Measurements from ENCODE around the gene ULK4. TPM values are rescaled to one million over a fixed set of nuclear protein-coding genes. Genes with fewer than 3 reads are reported as not detected.
"Not testable (repeated sequence)": the region's sequence is repeated elsewhere in the genome, so short reads cannot be mapped to it uniquely, and the experiment has no call there.

ULK4 gene
- polyA plus RNA-seq, 4 donors = 1.1 to 2.8 (median 1.8) TPM

DNA sequence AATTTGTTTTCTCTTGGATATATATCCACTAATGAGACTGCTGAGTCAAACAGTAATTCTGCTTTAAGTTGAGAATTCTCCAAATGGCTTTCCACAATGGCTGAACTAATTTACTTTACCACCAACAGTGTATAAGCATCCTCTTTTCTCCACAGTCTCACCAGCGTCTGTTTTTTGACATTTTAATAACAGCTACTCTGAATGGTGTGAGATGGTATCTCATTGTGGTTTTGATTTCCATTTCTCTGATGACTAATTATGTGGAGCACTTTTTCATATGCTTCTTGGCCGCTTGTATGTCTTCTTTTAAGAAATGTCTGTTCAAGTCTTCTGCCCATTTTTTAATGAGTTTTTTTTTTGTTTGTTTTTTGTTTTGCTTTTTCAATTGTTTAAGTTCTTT, 556.4 kb downstream of the ULK4 start:
- no peak for FAIRE-seq
- H3K9me3 ChIP-seq (ENCODE audit: control insufficient read depth in 2 of 2, insufficient read depth in 1 of 2, low read depth in 1 of 2, low read length in 1 of 2) = no peaks in the 10 kb centered on the region

GRCh38 chr3:41404582-41404981, 557.3 kb downstream of the ULK4 start:
- H3K4me1 ChIP-seq (ENCODE audit: control insufficient read depth in 3 of 3, insufficient read depth in 2 of 3, low read depth in 1 of 3, low read length in 2 of 3) = no peaks in the 10 kb centered on the region
- no peak overlapping the region for H3K27ac ChIP-seq (ENCODE audit: low read depth in 1 of 3, low read length in 2 of 3)
- FAIRE-seq = no peak
- no peak for DNase-seq
- no peak overlapping the region for H3K4me3 ChIP-seq (ENCODE audit: low read depth in 1 of 3, low read length in 3 of 3)
- no peaks in the 10 kb centered on the region for H3K9me3 ChIP-seq (ENCODE audit: control insufficient read depth in 2 of 2, insufficient read depth in 1 of 2, low read depth in 1 of 2, low read length in 1 of 2)
- no peaks in the 10 kb centered on the region for H3K36me3 ChIP-seq (ENCODE audit: control insufficient read depth in 3 of 3, insufficient read depth in 2 of 3, low read depth in 1 of 3, low read length in 3 of 3)
- no peaks in the 10 kb centered on the region for H3K27me3 ChIP-seq (ENCODE audit: control insufficient read depth in 3 of 3, insufficient read depth in 3 of 3, low read length in 3 of 3)
- WGBS, 3 donors = 93 to 100% (median 100%) methylated on average over 1 of the region's 1 CpG

More for the DNA sequence above, 556.4 kb downstream of the ULK4 start:
- no peaks in the 10 kb centered on the region for H3K4me1 ChIP-seq (ENCODE audit: control insufficient read depth in 3 of 3, insufficient read depth in 2 of 3, low read depth in 1 of 3, low read length in 2 of 3)
- no peaks in the 10 kb centered on the region for H3K36me3 ChIP-seq (ENCODE audit: control insufficient read depth in 3 of 3, insufficient read depth in 2 of 3, low read depth in 1 of 3, low read length in 3 of 3)
- no peak overlapping the region for H3K27ac ChIP-seq (ENCODE audit: low read depth in 1 of 3, low read length in 2 of 3)
- DNase-seq = no peak
- no peak overlapping the region for H3K4me3 ChIP-seq (ENCODE audit: low read depth in 1 of 3, low read length in 3 of 3)
- H3K27me3 ChIP-seq (ENCODE audit: control insufficient read depth in 3 of 3, insufficient read depth in 3 of 3, low read length in 3 of 3) = no peaks in the 10 kb centered on the region
- 70 to 87% (median 71%) methylated on average over 2 of the region's 2 CpGs for WGBS, 3 donors

GRCh38 chr3:41394896-41395295, 567.0 kb downstream of the ULK4 start:
- no peak for FAIRE-seq
- Histone ChIP-seq H3K27me3 (ENCODE audit: control insufficient read depth in 3 of 3, insufficient read depth in 3 of 3, low read length in 3 of 3) (no peaks in the 10 kb centered on the region), H3K9me3 (ENCODE audit: control insufficient read depth in 2 of 2, insufficient read depth in 1 of 2, low read depth in 1 of 2, low read length in 1 of 2) (no peaks in the 10 kb centered on the region), H3K36me3 (ENCODE audit: control insufficient read depth in 3 of 3, insufficient read depth in 2 of 3, low read depth in 1 of 3, low read length in 3 of 3) (no peaks in the 10 kb centered on the region), H3K4me1 (ENCODE audit: control insufficient read depth in 3 of 3, insufficient read depth in 2 of 3, low read depth in 1 of 3, low read length in 2 of 3) (no peaks in the 10 kb centered on the region), H3K27ac (ENCODE audit: low read depth in 1 of 3, low read length in 2 of 3) (no peak overlapping the region), H3K4me3 (ENCODE audit: low read depth in 1 of 3, low read length in 3 of 3) (no peak overlapping the region)
- DNase-seq = no peak
- 79 to 84% (median 83%) methylated on average over 1 of the region's 1 CpG for WGBS, 3 donors

DNA sequence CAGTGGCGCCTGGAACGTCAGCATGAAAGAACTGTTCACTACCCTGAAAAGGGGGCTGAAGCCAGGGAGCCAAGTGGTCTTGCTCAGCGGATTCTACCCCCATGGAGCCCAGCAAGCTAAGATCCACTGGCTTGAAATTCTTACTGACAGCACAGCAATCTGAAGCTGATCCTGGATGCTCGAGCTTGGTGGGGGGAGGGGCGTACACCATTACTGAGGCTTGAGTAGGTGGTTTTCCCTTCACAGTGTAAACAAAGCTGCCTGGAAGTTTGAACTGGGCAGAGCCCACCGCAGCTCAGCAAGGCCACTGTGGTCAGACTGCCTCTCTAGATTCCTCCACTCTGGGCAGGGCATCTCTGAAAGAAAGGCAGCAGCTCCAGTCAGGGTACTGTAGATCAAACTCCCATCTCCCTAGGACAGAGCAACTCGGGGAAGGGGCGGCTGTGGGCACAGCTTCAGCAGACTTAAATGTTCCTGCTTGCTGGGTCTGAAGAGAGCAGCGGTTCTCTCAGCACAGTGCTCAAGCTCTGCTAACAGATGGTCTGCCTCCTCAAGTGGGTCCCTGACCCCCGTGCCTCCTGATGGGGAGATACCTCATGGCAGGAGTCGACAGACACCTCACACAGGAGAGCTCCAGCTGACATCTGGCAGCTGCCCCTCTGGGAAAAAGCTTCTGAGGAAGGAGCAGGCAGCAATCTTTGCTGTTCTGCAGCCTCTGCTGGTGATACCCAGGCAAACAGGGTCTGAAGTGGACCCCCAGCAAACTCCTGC, 591.0 kb downstream of the ULK4 start:
- not testable (repeated sequence) for H3K9me3 ChIP-seq (ENCODE audit: control insufficient read depth in 2 of 2, insufficient read depth in 1 of 2, low read depth in 1 of 2, low read length in 1 of 2); H3K4me3 ChIP-seq (ENCODE audit: low read depth in 1 of 3, low read length in 3 of 3); FAIRE-seq; H3K4me1 ChIP-seq (ENCODE audit: control insufficient read depth in 3 of 3, insufficient read depth in 2 of 3, low read depth in 1 of 3, low read length in 2 of 3); H3K36me3 ChIP-seq (ENCODE audit: control insufficient read depth in 3 of 3, insufficient read depth in 2 of 3, low read depth in 1 of 3, low read length in 3 of 3); DNase-seq; H3K27ac ChIP-seq (ENCODE audit: low read depth in 1 of 3, low read length in 2 of 3); H3K27me3 ChIP-seq (ENCODE audit: control insufficient read depth in 3 of 3, insufficient read depth in 3 of 3, low read length in 3 of 3)
- 63 to 73% (median 73%) methylated on average over 11 of the region's 11 CpGs for WGBS, 3 donors

- no peak overlapping the region for H3K27ac ChIP-seq (ENCODE audit: low read depth in 1 of 3, low read length in 2 of 3)
- no peaks in the 10 kb centered on the region for H3K4me1 ChIP-seq (ENCODE audit: control insufficient read depth in 3 of 3, insufficient read depth in 2 of 3, low read depth in 1 of 3, low read length in 2 of 3)
- DNase-seq = no peak
- no peaks in the 10 kb centered on the region for H3K27me3 ChIP-seq (ENCODE audit: control insufficient read depth in 3 of 3, insufficient read depth in 3 of 3, low read length in 3 of 3)
- H3K9me3 ChIP-seq (ENCODE audit: control insufficient read depth in 2 of 2, insufficient read depth in 1 of 2, low read depth in 1 of 2, low read length in 1 of 2) = peaks cover 0 to 2% of the 10 kb centered on the region in 2 donors
- H3K36me3 ChIP-seq (ENCODE audit: control insufficient read depth in 3 of 3, insufficient read depth in 2 of 3, low read depth in 1 of 3, low read length in 3 of 3) = no peaks in the 10 kb centered on the region
- WGBS, 3 donors = 83 to 87% (median 86%) methylated on average over 7 of the region's 7 CpGs
- no peak overlapping the region for H3K4me3 ChIP-seq (ENCODE audit: low read depth in 1 of 3, low read length in 3 of 3)
- no peak for FAIRE-seq
Measured at GRCh38 chr3:41370307-41370706, 591.6 kb downstream of the ULK4 start.

- H3K36me3 ChIP-seq (ENCODE audit: control insufficient read depth in 3 of 3, insufficient read depth in 2 of 3, low read depth in 1 of 3, low read length in 3 of 3) = no peaks in the 10 kb centered on the region
- peaks cover 0 to 2% of the 10 kb centered on the region in 2 donors for H3K9me3 ChIP-seq (ENCODE audit: control insufficient read depth in 2 of 2, insufficient read depth in 1 of 2, low read depth in 1 of 2, low read length in 1 of 2)
- DNase-seq = no peak
- 37 to 58% (median 45%) methylated on average over 3 of the region's 3 CpGs for WGBS, 3 donors
- FAIRE-seq = no peak
- H3K27me3 ChIP-seq (ENCODE audit: control insufficient read depth in 3 of 3, insufficient read depth in 3 of 3, low read length in 3 of 3) = no peaks in the 10 kb centered on the region
- H3K4me1 ChIP-seq (ENCODE audit: control insufficient read depth in 3 of 3, insufficient read depth in 2 of 3, low read depth in 1 of 3, low read length in 2 of 3) = no peaks in the 10 kb centered on the region
- no peak overlapping the region for H3K27ac ChIP-seq (ENCODE audit: low read depth in 1 of 3, low read length in 2 of 3)
- no peak overlapping the region for H3K4me3 ChIP-seq (ENCODE audit: low read depth in 1 of 3, low read length in 3 of 3)
Measured at GRCh38 chr3:41369838-41370237, 592.1 kb downstream of the ULK4 start.

- Histone ChIP-seq H3K36me3 (ENCODE audit: control insufficient read depth in 3 of 3, insufficient read depth in 2 of 3, low read depth in 1 of 3, low read length in 3 of 3) (no peaks in the 10 kb centered on the region), H3K4me1 (ENCODE audit: control insufficient read depth in 3 of 3, insufficient read depth in 2 of 3, low read depth in 1 of 3, low read length in 2 of 3) (no peaks in the 10 kb centered on the region), H3K27me3 (ENCODE audit: control insufficient read depth in 3 of 3, insufficient read depth in 3 of 3, low read length in 3 of 3) (no peaks in the 10 kb centered on the region), H3K9me3 (ENCODE audit: control insufficient read depth in 2 of 2, insufficient read depth in 1 of 2, low read depth in 1 of 2, low read length in 1 of 2) (peaks cover 0 to 2% of the 10 kb centered on the region in 2 donors), H3K27ac (ENCODE audit: low read depth in 1 of 3, low read length in 2 of 3) (no peak overlapping the region), H3K4me3 (ENCODE audit: low read depth in 1 of 3, low read length in 3 of 3) (no peak overlapping the region)
- DNase-seq (no peak), FAIRE-seq (no peak)
- WGBS, 3 donors = 91 to 96% (median 93%) methylated on average over 1 of the region's 1 CpG
Measured at GRCh38 chr3:41365973-41366372, 595.9 kb downstream of the ULK4 start.

DNA sequence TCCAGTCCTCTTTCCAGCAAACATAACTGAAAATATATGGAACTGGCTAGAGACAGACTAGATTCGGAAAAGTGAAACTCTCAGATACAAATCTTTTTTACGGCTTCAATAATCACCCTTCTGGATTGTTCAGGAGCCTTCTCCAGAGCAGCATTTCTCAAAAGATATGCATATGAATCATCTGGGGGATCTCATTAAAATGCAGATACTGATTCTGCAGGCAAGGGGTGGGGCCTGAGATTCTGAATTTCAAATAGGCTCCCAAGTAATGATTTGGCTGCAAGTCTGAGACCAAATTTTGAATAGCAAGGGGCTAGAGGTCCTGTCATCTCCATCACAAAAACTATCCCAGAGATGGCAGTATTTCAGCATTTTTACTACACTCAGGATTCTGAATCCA, 597.2 kb downstream of the ULK4 start:
- DNase-seq (no peak), FAIRE-seq (no peak)
- H3K4me3 ChIP-seq (ENCODE audit: low read depth in 1 of 3, low read length in 3 of 3) = no peak overlapping the region
- 42 to 66% (median 66%) methylated on average over 2 of the region's 2 CpGs for WGBS, 3 donors
- no peaks in the 10 kb centered on the region for H3K36me3 ChIP-seq (ENCODE audit: control insufficient read depth in 3 of 3, insufficient read depth in 2 of 3, low read depth in 1 of 3, low read length in 3 of 3)
- H3K9me3 ChIP-seq (ENCODE audit: control insufficient read depth in 2 of 2, insufficient read depth in 1 of 2, low read depth in 1 of 2, low read length in 1 of 2) = peaks cover 0 to 2% of the 10 kb centered on the region in 2 donors
- H3K4me1 ChIP-seq (ENCODE audit: control insufficient read depth in 3 of 3, insufficient read depth in 2 of 3, low read depth in 1 of 3, low read length in 2 of 3) = no peaks in the 10 kb centered on the region
- no peak overlapping the region for H3K27ac ChIP-seq (ENCODE audit: low read depth in 1 of 3, low read length in 2 of 3)
- H3K27me3 ChIP-seq (ENCODE audit: control insufficient read depth in 3 of 3, insufficient read depth in 3 of 3, low read length in 3 of 3) = no peaks in the 10 kb centered on the region
